Measurements from ENCODE around the gene SMOC1.

DNA sequence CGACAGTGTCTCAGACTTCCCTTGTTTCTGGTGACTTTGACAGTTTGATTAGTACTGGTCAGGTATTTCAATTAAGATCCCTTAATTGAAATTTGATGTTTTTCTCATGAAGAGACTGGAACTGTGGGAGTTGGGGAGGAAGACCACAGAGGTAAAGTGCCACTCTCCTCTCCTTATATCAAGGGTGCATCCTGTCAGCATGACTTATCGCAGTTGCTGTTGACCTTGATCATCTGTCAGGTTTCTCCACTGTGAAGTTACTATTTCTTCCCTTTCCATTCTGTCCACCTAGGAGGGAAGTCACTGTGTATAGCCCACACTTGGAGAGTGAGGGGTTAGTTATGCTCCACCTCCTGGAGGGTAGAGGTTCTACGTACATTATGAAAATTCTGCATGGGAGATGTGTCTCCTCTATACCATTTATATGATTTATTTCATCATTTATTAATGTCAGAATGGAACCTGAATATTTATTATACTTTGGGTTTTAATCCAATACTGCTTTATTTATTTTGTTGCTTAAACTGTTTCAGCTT, 40.3 kb upstream of the SMOC1 start:
- TF ChIP-seq, protein P1, sequence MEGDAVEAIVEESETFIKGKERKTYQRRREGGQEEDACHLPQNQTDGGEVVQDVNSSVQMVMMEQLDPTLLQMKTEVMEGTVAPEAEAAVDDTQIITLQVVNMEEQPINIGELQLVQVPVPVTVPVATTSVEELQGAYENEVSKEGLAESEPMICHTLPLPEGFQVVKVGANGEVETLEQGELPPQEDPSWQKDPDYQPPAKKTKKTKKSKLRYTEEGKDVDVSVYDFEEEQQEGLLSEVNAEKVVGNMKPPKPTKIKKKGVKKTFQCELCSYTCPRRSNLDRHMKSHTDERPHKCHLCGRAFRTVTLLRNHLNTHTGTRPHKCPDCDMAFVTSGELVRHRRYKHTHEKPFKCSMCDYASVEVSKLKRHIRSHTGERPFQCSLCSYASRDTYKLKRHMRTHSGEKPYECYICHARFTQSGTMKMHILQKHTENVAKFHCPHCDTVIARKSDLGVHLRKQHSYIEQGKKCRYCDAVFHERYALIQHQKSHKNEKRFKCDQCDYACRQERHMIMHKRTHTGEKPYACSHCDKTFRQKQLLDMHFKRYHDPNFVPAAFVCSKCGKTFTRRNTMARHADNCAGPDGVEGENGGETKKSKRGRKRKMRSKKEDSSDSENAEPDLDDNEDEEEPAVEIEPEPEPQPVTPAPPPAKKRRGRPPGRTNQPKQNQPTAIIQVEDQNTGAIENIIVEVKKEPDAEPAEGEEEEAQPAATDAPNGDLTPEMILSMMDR (IDR thresholded peaks at IDR 0.05; ENCODE audit: low read depth, low read length): no peak
- no peak for TF ChIP-seq POLR2A (IDR thresholded peaks at IDR 0.05; ENCODE audit: extremely low read depth, insufficient read length)
- TF ChIP-seq, protein P2, sequence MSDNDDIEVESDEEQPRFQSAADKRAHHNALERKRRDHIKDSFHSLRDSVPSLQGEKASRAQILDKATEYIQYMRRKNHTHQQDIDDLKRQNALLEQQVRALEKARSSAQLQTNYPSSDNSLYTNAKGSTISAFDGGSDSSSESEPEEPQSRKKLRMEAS (IDR thresholded peaks at IDR 0.05; ENCODE audit: low read depth, low read length): no peak
